ENCODE data around the gene NOX4.

GRCh38 chr11:89503422-89503821 is 12.2 kb upstream of the NOX4 start:
- TF ChIP-seq CTCF (IDR thresholded peaks at IDR 0.05) (no peak), ZFX (IDR thresholded peaks at IDR 0.05; ENCODE audit: borderline replicate concordance) (no peak)

All from 22Rv1 (cell line).